Gastroesophageal sphincter (tissue), 3 donors: ENCODE measurements around the gene WTIP.

Experiments used
- CTCF ChIP-seq, 4 experiments: fragments of 200-600 bp in 2 of 4; fragments of 450-650 bp in 2 of 4; sonication (generic) in 1 of 4; IDR thresholded peaks; one replicate each; pipeline ENCODE4 v1.5.1; 2017 to 2019; ENCODE audit warnings: antibody characterized with exemption in 4 of 4, mild to moderate bottlenecking in 2 of 4, moderate library complexity in 2 of 4
- EP300 ChIP-seq: sonication (generic); formaldehyde crosslinking; IDR thresholded peaks from one replicate; pipeline ENCODE4 v1.6.1; 2017; ENCODE audit warnings: antibody characterized with exemption, mild to moderate bottlenecking
- POLR2A ChIP-seq, 2 donors: fragments of 450-650 bp; IDR thresholded peaks; one replicate each; pipeline ENCODE4 v1.6.1; 2017; ENCODE audit warnings: antibody characterized with exemption in 2 of 2, mild to moderate bottlenecking in 2 of 2, moderate library complexity in 1 of 2

- TF ChIP-seq CTCF (IDR thresholded peaks at IDR 0.05) (no peak), EP300 (no peak), POLR2A (IDR thresholded peaks at IDR 0.05) (no peak)
These were observed 12.1 kb downstream of the WTIP start for GRCh38 chr19:34493649-34494044.
